NB4 (cell line): Measurements from ENCODE around the gene ETV5.

ENCODE experiments used
- MYC ChIP-seq: IDR thresholded peaks from 2 replicates; pipeline ENCODE4 v1.6.1; 2011; ENCODE audit warnings: low read depth, low read length
- POLR2A ChIP-seq: IDR thresholded peaks from 2 replicates; pipeline ENCODE4 v1.6.1; 2011; ENCODE audit warnings: mild to moderate bottlenecking; ENCODE audit not compliant: insufficient read length; ENCODE audit errors: extremely low read depth
- TF ChIP-seq, protein P1 (sequence below): IDR thresholded peaks from one replicate; pipeline ENCODE4 v1.5.1; 2012; ENCODE audit warnings: low read depth, low read length
- TF ChIP-seq, protein P2 (sequence below): IDR thresholded peaks from 2 replicates; pipeline ENCODE4 v1.6.1; 2011; ENCODE audit warnings: low read depth, low read length

- TF ChIP-seq, protein P1, sequence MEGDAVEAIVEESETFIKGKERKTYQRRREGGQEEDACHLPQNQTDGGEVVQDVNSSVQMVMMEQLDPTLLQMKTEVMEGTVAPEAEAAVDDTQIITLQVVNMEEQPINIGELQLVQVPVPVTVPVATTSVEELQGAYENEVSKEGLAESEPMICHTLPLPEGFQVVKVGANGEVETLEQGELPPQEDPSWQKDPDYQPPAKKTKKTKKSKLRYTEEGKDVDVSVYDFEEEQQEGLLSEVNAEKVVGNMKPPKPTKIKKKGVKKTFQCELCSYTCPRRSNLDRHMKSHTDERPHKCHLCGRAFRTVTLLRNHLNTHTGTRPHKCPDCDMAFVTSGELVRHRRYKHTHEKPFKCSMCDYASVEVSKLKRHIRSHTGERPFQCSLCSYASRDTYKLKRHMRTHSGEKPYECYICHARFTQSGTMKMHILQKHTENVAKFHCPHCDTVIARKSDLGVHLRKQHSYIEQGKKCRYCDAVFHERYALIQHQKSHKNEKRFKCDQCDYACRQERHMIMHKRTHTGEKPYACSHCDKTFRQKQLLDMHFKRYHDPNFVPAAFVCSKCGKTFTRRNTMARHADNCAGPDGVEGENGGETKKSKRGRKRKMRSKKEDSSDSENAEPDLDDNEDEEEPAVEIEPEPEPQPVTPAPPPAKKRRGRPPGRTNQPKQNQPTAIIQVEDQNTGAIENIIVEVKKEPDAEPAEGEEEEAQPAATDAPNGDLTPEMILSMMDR = no peak
- TF ChIP-seq, protein P2, sequence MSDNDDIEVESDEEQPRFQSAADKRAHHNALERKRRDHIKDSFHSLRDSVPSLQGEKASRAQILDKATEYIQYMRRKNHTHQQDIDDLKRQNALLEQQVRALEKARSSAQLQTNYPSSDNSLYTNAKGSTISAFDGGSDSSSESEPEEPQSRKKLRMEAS = no peak
- TF ChIP-seq MYC = no peak
- no peak for TF ChIP-seq POLR2A
These were observed 40.7 kb downstream of the ETV5 start for GRCh38 chr3:186068243-186068552.
